SK-N-SH (cell line): ENCODE results near the gene BTBD9. TPM values are rescaled to one million over a fixed set of nuclear protein-coding genes. Genes with fewer than 3 reads are reported as not detected.
A peak's percentile ranks its signal among the peaks of the same experiment; 100 is the strongest.

ENCODE experiments used
- CHD2 ChIP-seq: fragments of 150-350 bp; IDR thresholded peaks from 2 replicates; pipeline ENCODE4 v1.6.1; 2018; ENCODE audit warnings: low read length; ENCODE audit not compliant: partially characterized antibody
- ELF1 ChIP-seq: IDR thresholded peaks from 2 replicates; pipeline ENCODE4 v1.4.0; 2012
- FOSL2 ChIP-seq: IDR thresholded peaks from 2 replicates; pipeline ENCODE4 v1.4.0; 2012; ENCODE audit warnings: low read depth, mild to moderate bottlenecking, moderate library complexity, borderline replicate concordance
- FOXJ3 ChIP-seq: sonication (generic); formaldehyde crosslinking; IDR thresholded peaks from 2 replicates; pipeline ENCODE4 v1.5.1; 2020; ENCODE audit warnings: mild to moderate bottlenecking, missing genetic modification reagents
- JUND ChIP-seq: IDR thresholded peaks from 2 replicates; pipeline ENCODE4 v1.4.0; 2012
- NRF1 ChIP-seq: IDR thresholded peaks from 2 replicates; pipeline ENCODE4 v1.6.1; 2012; ENCODE audit warnings: low read depth, mild to moderate bottlenecking, low read length
- RAD21 ChIP-seq: IDR thresholded peaks from 2 replicates; pipeline ENCODE4 v1.6.1; 2012; ENCODE audit warnings: mild to moderate bottlenecking, low read length
- TAF1 ChIP-seq: IDR thresholded peaks from 2 replicates; pipeline ENCODE4 v1.6.1; 2012; ENCODE audit warnings: low read depth, mild to moderate bottlenecking, low read length, moderate library complexity, borderline replicate concordance
- TCF12 ChIP-seq: IDR thresholded peaks from 2 replicates; pipeline ENCODE4 v1.4.0; 2012
- polyA plus RNA-seq, 3 experiments: library from polyadenylated mRNA; depleted of rRNA; stranded (reverse); fragments of >200 nt; gene quantifications; 2 replicates each; pipeline ENCODE4 v1.2.3, GENCODE V29; 2012
- TF ChIP-seq, protein P1 (sequence below): IDR thresholded peaks from 2 replicates; pipeline ENCODE4 v1.4.0; 2012; ENCODE audit warnings: low read depth, borderline replicate concordance
- TF ChIP-seq, protein P2 (sequence below): IDR thresholded peaks from 2 replicates; pipeline ENCODE4 v1.6.1; 2012; ENCODE audit warnings: mild to moderate bottlenecking, low read depth, low read length, moderate library complexity
- TF ChIP-seq, protein P3 (sequence below): fragments of 150-350 bp; IDR thresholded peaks from 2 replicates; pipeline ENCODE4 v1.6.1; 2017; ENCODE audit warnings: antibody characterized with exemption, low read length, low read depth, borderline replicate concordance
- TF ChIP-seq, protein P4 (sequence below): IDR thresholded peaks from 2 replicates; pipeline ENCODE4 v1.4.0; 2012; ENCODE audit warnings: low read depth
- TF ChIP-seq, protein P5 (sequence below): IDR thresholded peaks from 2 replicates; pipeline ENCODE4 v1.4.0; 2012; ENCODE audit warnings: low read depth, borderline replicate concordance

The BTBD9 gene
- polyA plus RNA-seq, 1 of the 3 experiments (the other 2 are of a cell fraction) = 2.2 TPM

DNA sequence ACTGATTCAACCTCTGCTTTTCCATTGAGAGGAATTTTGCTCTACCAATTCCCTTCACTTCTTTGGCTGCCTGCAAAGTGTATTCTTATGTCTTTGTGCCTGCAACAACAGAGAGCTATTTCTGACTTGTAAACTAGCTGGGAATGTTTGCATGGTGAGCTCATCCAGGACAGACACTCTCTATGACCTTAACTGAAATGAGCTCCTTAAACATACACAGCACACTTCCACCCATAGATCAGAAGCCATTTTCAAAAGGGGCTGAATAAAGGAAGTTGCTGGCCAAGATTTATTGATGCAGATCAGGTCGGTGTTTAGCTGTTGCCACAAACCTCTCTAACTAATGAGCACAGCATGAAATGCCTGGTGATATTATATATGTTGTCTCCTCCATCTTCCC lies 377.7 kb downstream of the BTBD9 start (continued):
- TF ChIP-seq, protein P1, sequence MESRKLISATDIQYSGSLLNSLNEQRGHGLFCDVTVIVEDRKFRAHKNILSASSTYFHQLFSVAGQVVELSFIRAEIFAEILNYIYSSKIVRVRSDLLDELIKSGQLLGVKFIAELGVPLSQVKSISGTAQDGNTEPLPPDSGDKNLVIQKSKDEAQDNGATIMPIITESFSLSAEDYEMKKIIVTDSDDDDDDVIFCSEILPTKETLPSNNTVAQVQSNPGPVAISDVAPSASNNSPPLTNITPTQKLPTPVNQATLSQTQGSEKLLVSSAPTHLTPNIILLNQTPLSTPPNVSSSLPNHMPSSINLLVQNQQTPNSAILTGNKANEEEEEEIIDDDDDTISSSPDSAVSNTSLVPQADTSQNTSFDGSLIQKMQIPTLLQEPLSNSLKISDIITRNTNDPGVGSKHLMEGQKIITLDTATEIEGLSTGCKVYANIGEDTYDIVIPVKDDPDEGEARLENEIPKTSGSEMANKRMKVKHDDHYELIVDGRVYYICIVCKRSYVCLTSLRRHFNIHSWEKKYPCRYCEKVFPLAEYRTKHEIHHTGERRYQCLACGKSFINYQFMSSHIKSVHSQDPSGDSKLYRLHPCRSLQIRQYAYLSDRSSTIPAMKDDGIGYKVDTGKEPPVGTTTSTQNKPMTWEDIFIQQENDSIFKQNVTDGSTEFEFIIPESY = no peak
- TF ChIP-seq RAD21 = no peak
- TF ChIP-seq ELF1 = no peak
- no peak for TF ChIP-seq FOXJ3 (CRISPR knock-in tag)
- TF ChIP-seq, protein P2, sequence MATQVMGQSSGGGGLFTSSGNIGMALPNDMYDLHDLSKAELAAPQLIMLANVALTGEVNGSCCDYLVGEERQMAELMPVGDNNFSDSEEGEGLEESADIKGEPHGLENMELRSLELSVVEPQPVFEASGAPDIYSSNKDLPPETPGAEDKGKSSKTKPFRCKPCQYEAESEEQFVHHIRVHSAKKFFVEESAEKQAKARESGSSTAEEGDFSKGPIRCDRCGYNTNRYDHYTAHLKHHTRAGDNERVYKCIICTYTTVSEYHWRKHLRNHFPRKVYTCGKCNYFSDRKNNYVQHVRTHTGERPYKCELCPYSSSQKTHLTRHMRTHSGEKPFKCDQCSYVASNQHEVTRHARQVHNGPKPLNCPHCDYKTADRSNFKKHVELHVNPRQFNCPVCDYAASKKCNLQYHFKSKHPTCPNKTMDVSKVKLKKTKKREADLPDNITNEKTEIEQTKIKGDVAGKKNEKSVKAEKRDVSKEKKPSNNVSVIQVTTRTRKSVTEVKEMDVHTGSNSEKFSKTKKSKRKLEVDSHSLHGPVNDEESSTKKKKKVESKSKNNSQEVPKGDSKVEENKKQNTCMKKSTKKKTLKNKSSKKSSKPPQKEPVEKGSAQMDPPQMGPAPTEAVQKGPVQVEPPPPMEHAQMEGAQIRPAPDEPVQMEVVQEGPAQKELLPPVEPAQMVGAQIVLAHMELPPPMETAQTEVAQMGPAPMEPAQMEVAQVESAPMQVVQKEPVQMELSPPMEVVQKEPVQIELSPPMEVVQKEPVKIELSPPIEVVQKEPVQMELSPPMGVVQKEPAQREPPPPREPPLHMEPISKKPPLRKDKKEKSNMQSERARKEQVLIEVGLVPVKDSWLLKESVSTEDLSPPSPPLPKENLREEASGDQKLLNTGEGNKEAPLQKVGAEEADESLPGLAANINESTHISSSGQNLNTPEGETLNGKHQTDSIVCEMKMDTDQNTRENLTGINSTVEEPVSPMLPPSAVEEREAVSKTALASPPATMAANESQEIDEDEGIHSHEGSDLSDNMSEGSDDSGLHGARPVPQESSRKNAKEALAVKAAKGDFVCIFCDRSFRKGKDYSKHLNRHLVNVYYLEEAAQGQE = no peak
- peak; percentile 71; the same call in 1 of the 2 replicates for TF ChIP-seq FOSL2
- TF ChIP-seq, protein P3, sequence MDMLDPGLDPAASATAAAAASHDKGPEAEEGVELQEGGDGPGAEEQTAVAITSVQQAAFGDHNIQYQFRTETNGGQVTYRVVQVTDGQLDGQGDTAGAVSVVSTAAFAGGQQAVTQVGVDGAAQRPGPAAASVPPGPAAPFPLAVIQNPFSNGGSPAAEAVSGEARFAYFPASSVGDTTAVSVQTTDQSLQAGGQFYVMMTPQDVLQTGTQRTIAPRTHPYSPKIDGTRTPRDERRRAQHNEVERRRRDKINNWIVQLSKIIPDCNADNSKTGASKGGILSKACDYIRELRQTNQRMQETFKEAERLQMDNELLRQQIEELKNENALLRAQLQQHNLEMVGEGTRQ = no peak
- TF ChIP-seq, protein P4, sequence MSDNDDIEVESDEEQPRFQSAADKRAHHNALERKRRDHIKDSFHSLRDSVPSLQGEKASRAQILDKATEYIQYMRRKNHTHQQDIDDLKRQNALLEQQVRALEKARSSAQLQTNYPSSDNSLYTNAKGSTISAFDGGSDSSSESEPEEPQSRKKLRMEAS = peak; percentile 54; the same call in 1 of the 2 replicates
- peak; percentile 76 for TF ChIP-seq TCF12
- TF ChIP-seq, protein P5, sequence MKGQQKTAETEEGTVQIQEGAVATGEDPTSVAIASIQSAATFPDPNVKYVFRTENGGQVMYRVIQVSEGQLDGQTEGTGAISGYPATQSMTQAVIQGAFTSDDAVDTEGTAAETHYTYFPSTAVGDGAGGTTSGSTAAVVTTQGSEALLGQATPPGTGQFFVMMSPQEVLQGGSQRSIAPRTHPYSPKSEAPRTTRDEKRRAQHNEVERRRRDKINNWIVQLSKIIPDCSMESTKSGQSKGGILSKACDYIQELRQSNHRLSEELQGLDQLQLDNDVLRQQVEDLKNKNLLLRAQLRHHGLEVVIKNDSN = no peak
- TF ChIP-seq TAF1 = no peak; the same call in 1 of the 2 replicates
- TF ChIP-seq JUND = peak; percentile 87
- no peak for TF ChIP-seq CHD2
- TF ChIP-seq NRF1 = no peak
